ENCODE data around the gene PHYHIPL. TPM values are rescaled to one million over a fixed set of nuclear protein-coding genes. Genes with fewer than 3 reads are reported as not detected.

The PHYHIPL gene
- total RNA-seq, 4 donors from 2014 or later: 0.11 to 0.29 (median 0.13) TPM; not detected in 1

GRCh38 chr10:59276919-59277318, 100.5 kb downstream of the PHYHIPL start:
- H3K27me3 ChIP-seq: no peaks in the 10 kb centered on the region
- DNase-seq: no peak
- no peak overlapping the region for H3K4me3 ChIP-seq (replicated peaks in 1 of 3)
- H3K36me3 ChIP-seq: no peaks in the 10 kb centered on the region
- peaks cover 0 to 5% of the 10 kb centered on the region in 2 donors for H3K4me1 ChIP-seq
- no peaks in the 10 kb centered on the region for H3K9me3 ChIP-seq
- H3K27ac ChIP-seq: no peak overlapping the region
- intact Hi-C loops (cut with DNase I): no loop called here
- TF ChIP-seq POLR2A (IDR thresholded peaks at IDR 0.05): no peak
- TF ChIP-seq, protein P1, sequence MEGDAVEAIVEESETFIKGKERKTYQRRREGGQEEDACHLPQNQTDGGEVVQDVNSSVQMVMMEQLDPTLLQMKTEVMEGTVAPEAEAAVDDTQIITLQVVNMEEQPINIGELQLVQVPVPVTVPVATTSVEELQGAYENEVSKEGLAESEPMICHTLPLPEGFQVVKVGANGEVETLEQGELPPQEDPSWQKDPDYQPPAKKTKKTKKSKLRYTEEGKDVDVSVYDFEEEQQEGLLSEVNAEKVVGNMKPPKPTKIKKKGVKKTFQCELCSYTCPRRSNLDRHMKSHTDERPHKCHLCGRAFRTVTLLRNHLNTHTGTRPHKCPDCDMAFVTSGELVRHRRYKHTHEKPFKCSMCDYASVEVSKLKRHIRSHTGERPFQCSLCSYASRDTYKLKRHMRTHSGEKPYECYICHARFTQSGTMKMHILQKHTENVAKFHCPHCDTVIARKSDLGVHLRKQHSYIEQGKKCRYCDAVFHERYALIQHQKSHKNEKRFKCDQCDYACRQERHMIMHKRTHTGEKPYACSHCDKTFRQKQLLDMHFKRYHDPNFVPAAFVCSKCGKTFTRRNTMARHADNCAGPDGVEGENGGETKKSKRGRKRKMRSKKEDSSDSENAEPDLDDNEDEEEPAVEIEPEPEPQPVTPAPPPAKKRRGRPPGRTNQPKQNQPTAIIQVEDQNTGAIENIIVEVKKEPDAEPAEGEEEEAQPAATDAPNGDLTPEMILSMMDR (IDR thresholded peaks at IDR 0.05): no peak

- 50 to 55% methylated on average over 1 of the region's 1 CpG for WGBS, 2 donors
- no peaks in the 10 kb centered on the region for H3K36me3 ChIP-seq
- H3K27me3 ChIP-seq: no peaks in the 10 kb centered on the region
- H3K4me3 ChIP-seq (replicated peaks in 1 of 3): no peak overlapping the region
- no peak for DNase-seq
- H3K4me1 ChIP-seq: peaks cover 0 to 5% of the 10 kb centered on the region in 2 donors
- no peak overlapping the region for H3K27ac ChIP-seq
- intact Hi-C loops (cut with DNase I): no loop called here
- no peak for TF ChIP-seq POLR2A (IDR thresholded peaks at IDR 0.05)
- TF ChIP-seq, protein P1 (IDR thresholded peaks at IDR 0.05): no peak
- no peaks in the 10 kb centered on the region for H3K9me3 ChIP-seq
Measured at GRCh38 chr10:59279476-59279875, 103.0 kb downstream of the PHYHIPL start.

- H3K36me3 ChIP-seq: no peaks in the 10 kb centered on the region
- intact Hi-C loops (cut with DNase I): no loop called here
- no peak overlapping the region for H3K27ac ChIP-seq
- H3K4me3 ChIP-seq (replicated peaks in 1 of 3): no peak overlapping the region
- WGBS, 2 donors: 64 to 76% methylated on average over 1 of the region's 1 CpG
- H3K27me3 ChIP-seq: no peaks in the 10 kb centered on the region
- H3K4me1 ChIP-seq: peaks cover 0 to 5% of the 10 kb centered on the region in 2 donors
- DNase-seq: no peak
- TF ChIP-seq, protein P1 (IDR thresholded peaks at IDR 0.05): no peak
- no peak for TF ChIP-seq POLR2A (IDR thresholded peaks at IDR 0.05)
- H3K9me3 ChIP-seq: no peaks in the 10 kb centered on the region
Measured at GRCh38 chr10:59279991-59280505, 103.6 kb downstream of the PHYHIPL start.

- Histone ChIP-seq H3K27me3 (no peaks in the 10 kb centered on the region), H3K4me3 (replicated peaks in 1 of 3) (no peak overlapping the region), H3K36me3 (no peaks in the 10 kb centered on the region), H3K4me1 (peaks cover 0 to 5% of the 10 kb centered on the region in 2 donors), H3K27ac (no peak overlapping the region), H3K9me3 (no peaks in the 10 kb centered on the region)
- TF ChIP-seq, protein P1 (IDR thresholded peaks at IDR 0.05): no peak
- no peak for TF ChIP-seq POLR2A (IDR thresholded peaks at IDR 0.05)
- 86 to 89% methylated on average over 1 of the region's 1 CpG for WGBS, 2 donors
- no peak for DNase-seq
- intact Hi-C loops (cut with DNase I): no loop called here
Measured at GRCh38 chr10:59281861-59282260, 105.4 kb downstream of the PHYHIPL start.

DNA sequence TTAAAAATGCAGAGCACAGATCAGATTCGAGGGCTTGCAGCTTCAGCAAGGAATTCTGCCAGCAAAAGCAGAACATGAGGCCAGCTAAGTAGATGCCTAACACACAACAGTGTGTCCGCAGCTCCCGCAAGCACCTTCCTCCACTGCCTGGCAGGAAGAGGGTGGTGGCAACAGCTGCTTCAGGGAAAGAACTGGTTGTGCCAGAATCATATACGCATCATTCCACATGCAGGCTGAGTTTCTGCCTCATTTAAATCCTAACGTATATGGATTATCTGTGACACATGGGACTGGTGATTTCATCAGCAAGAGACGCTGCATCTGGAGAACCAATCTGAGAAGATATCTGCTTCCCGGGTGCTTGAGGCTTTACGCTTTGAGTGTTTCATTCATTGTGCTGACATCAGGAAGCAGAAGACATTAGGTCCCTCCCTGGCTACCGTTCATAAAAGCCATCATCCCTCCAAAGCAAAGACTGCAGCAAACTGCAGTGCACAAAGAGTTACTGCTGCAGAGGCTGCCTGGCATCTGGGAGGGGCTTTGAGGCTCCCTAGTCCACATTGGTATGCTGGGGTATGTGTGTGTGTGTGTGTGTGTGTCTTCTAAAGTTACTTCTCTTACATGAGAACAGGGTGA, 107.1 kb downstream of the PHYHIPL start:
- H3K4me1 ChIP-seq: peaks cover 0 to 5% of the 10 kb centered on the region in 2 donors
- 62 to 64% methylated on average over 9 of the region's 9 CpGs for WGBS, 2 donors
- no peak overlapping the region for H3K4me3 ChIP-seq (replicated peaks in 1 of 3)
- no peak overlapping the region for H3K27ac ChIP-seq
- no peaks in the 10 kb centered on the region for H3K36me3 ChIP-seq
- intact Hi-C loops (cut with DNase I): no loop called here
- no peaks in the 10 kb centered on the region for H3K27me3 ChIP-seq
- no peaks in the 10 kb centered on the region for H3K9me3 ChIP-seq
- TF ChIP-seq, protein P1 (IDR thresholded peaks at IDR 0.05): no peak
- no peak for TF ChIP-seq POLR2A (IDR thresholded peaks at IDR 0.05)
- no peak for DNase-seq

Data from thyroid gland (tissue), 4 donors.